ENCODE measurements around the gene CPA5.
A peak's percentile ranks its signal among the peaks of the same experiment; 100 is the strongest.

The CPA5 gene

GRCh38 chr7:130401101-130401500 lies 56.5 kb downstream of the CPA5 start:
- no peak for DNase-seq

DNA sequence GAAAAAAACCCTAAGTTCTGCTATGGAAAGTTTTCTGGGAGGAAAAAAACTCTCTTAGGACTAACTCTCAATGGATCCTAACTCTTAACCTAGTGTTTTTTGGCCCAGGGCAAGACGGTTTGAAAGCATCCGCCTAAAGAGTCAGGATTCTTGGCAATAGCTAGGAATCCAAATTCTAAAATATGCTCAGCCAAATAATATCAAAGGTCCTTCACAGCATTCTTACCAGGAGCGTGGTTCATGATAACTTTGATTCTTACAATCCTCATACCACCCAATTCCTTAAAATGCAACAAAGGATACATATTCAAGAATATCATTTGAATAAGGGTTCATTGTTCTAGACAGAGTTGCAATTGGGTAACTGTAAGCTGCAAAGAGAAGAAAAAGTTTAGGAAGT lies 57.0 kb downstream of the CPA5 start:
- DNase-seq, result no peak

GRCh38 chr7:130405003-130405402 lies 60.4 kb downstream of the CPA5 start:
- DNase-seq, result no peak

- DNase-seq, result no peak
These were observed 64.6 kb downstream of the CPA5 start for GRCh38 chr7:130409067-130409711.

- DNase-seq, result no peak
These were observed 65.1 kb downstream of the CPA5 start for GRCh38 chr7:130409712-130410072.

DNA sequence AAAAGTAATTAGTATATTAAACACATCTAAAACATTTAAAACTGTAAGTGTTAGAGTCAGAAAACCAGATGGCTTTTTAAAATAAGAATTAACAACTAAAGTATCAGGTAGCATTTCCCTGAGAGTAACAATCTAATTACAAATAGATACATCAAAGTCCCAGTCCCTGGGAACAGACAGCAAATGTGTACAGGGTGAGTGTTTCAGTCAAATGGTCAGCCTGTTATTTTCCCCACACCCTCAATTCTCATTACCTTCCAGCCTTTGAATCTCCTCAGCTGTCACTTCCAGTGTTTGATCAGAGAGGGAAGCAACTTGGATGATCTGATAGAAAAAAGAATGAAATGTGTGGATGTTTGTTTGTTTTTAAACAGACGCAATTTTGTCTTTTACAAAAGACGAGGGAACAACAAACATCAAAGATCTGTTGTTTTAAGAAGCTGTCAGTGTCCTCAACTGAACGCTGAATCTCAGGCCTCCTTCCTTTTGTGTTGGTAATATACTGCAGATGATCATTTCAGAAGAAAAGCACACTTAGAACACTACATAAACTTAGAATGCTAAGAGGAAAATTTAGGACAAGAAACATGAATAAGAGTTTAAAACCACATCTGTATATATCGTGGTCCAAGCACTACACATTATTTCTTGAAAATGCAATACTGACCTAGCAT lies 66.4 kb downstream of the CPA5 start:
- no peak for DNase-seq

DNA sequence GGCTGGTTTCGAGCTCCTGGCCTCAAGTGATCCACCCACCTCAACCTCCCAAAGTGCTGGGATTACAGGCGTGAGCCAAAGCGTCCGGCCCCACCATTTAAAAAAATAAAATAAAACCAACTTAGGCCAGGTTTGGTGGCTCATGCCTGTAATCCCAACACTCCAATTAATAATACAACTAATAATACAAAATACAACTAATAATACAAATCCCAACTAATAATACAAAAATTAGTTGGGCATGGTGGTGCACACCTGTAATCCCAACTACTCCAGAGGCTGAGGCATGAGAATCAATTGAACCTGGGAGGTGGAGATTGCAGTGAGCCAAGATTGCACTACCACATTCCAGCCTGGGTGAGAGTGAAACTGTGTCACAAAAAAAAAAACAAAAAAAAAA lies 68.6 kb downstream of the CPA5 start:
- DNase-seq, result no peak

GRCh38 chr7:130415006-130415405 lies 70.4 kb downstream of the CPA5 start:
- DNase-seq, result no peak

DNA sequence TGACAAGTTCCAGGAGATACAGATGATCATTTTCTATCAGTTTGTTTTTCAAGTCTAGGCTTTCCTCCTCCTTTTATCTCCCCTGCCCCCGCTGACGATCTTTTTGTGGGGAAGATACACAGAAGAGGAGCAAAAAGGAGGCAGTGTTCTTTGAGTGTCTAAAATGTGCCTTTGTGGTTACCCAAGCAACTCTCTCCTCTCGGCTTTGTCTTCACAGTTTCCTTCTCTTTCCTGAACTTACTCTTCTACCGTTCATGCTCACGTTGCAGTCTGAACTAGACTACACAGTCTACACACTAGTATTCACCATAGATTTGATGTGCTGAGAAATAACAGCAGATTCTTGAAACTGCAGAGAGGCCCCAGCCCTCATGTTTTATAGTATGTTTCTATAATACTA lies 72.6 kb downstream of the CPA5 start:
- DNase-seq, result peak; percentile 58

DNA sequence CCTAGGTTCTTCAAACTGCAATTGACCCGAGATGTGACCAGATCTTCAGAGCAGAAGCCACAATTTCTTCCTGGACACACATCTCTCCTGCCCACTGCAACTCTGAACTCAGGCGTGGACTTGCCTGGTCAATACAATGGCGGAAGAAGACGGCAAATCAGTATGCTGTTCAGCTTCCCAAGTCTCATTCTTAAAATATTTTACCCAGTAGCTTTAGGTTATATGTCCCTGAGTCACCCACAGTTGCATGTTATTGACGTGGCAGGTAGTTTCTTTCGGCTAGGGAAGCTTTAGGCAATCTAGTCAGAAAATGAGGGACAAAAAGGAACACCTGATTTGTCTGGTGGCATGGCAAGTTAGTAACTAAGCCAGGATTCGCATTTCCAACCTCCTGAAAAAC lies 73.7 kb downstream of the CPA5 start:
- DNase-seq, result no peak
